ENCODE measurements around the gene ALKBH4.
"Not testable (repeated sequence)": the region's sequence is repeated elsewhere in the genome, so short reads cannot be mapped to it uniquely, and the experiment has no call there.

Gene ALKBH4

DNA sequence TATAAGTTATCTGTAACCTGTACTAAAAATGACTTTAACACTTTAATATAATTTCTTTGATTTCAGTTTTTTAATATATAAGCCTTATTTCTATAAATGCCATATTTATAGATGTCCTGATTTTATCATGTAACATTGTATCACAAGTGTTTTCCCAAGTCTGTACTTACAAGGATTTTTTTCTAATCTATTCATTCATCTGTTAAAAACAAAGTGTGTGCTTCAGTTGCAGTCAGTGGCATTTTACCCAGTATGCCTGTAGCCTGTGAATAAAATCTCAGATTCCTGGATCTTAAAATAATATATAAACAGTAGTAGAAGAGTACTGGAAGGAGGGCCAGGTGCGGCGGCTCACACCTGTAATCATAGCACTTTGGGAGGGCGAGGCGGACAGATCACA lies 51.1 kb downstream of the ALKBH4 start:
- Histone ChIP-seq H3K36me3 (replicated peaks) (peaks cover 59% of the 10 kb centered on the region), H3K27ac (no peak overlapping the region), H3K4me3 (ENCODE audit: low read depth, low read length) (no peak overlapping the region), H3K27me3 (replicated peaks) (no peaks in the 10 kb centered on the region)
- no peak for TF ChIP-seq CTCF (IDR thresholded peaks at IDR 0.05; ENCODE audit: low read depth, low read length, missing control alignments)
- no peak for DNase-seq
- in situ Hi-C loops (cut with HindIII; ENCODE audit: low pct_ligation_motif_present, low sequenced_read_pairs) = no loop called here

- no peak for DNase-seq
- no peak for TF ChIP-seq CTCF (IDR thresholded peaks at IDR 0.05; ENCODE audit: low read depth, low read length, missing control alignments)
- H3K27ac ChIP-seq = no peak overlapping the region
- H3K4me3 ChIP-seq (ENCODE audit: low read depth, low read length) = no peak overlapping the region
- H3K27me3 ChIP-seq (replicated peaks) = no peaks in the 10 kb centered on the region
- H3K36me3 ChIP-seq (replicated peaks) = peaks cover 59% of the 10 kb centered on the region
- in situ Hi-C loops (cut with HindIII; ENCODE audit: low pct_ligation_motif_present, low sequenced_read_pairs) = no loop called here
Observed at GRCh38 chr7:102413091-102413490, 51.6 kb downstream of the ALKBH4 start.

- TF ChIP-seq CTCF (IDR thresholded peaks at IDR 0.05; ENCODE audit: low read depth, low read length, missing control alignments) = peak; percentile 69
- Histone ChIP-seq H3K36me3 (replicated peaks) (peaks cover 64% of the 10 kb centered on the region), H3K27me3 (replicated peaks) (no peaks in the 10 kb centered on the region), H3K27ac (no peak overlapping the region), H3K4me3 (ENCODE audit: low read depth, low read length) (no peak overlapping the region)
- in situ Hi-C loops (cut with HindIII; ENCODE audit: low pct_ligation_motif_present, low sequenced_read_pairs) = no loop called here
- peak; percentile 26 for DNase-seq
Observed at GRCh38 chr7:102412548-102412947, 52.1 kb downstream of the ALKBH4 start.

DNA sequence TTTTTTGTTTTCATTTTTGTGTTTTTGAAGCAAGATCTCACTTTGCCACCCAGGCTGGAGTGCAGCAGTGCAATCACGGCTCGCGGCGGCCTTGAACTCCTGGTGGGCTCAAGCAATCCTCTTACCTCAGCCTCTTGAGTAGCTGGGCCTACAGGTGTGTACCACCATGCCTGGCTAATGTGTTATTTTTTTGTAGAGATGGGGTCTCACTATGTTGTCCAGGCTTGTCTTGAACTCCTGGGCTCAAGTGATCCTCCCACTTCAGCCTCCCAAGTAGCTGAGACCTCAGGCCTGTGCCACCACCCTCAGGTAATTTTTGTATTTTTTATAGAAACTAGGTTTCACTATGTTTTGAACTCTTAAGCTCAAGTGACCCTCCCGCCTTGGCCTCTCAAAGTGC lies 53.7 kb downstream of the ALKBH4 start:
- Histone ChIP-seq H3K27me3 (replicated peaks) (no peaks in the 10 kb centered on the region), H3K4me3 (ENCODE audit: low read depth, low read length) (no peak overlapping the region), H3K36me3 (replicated peaks) (peaks cover 64% of the 10 kb centered on the region), H3K27ac (no peak overlapping the region)
- in situ Hi-C loops (cut with HindIII; ENCODE audit: low pct_ligation_motif_present, low sequenced_read_pairs) = no loop called here
- TF ChIP-seq CTCF (IDR thresholded peaks at IDR 0.05; ENCODE audit: low read depth, low read length, missing control alignments) = no peak
- DNase-seq = no peak

DNA sequence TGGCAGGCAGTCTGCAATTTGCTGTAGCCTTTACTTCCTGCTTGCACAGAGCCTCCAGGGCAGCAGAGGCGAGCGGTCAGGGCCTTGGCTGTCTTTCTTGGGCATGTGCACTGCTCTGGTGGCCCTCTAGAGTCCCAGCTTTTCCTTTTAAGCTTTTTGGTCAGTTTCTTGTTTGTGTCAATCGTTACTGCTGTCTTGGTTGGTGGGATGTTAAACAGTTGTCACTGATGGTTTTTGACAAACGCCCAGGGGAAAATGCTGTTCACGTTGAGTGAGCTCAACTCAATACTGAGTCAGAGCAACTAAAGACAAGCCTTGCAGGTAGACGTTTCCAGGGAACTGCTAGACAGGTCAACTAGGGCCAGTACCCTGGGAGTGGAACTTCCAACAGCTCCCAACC lies 54.5 kb downstream of the ALKBH4 start:
- peaks cover 64% of the 10 kb centered on the region for H3K36me3 ChIP-seq (replicated peaks)
- in situ Hi-C loops (cut with HindIII; ENCODE audit: low pct_ligation_motif_present, low sequenced_read_pairs) = no loop called here
- DNase-seq = no peak
- H3K4me3 ChIP-seq (ENCODE audit: low read depth, low read length) = no peak overlapping the region
- H3K27ac ChIP-seq = no peak overlapping the region
- no peaks in the 10 kb centered on the region for H3K27me3 ChIP-seq (replicated peaks)
- no peak for TF ChIP-seq CTCF (IDR thresholded peaks at IDR 0.05; ENCODE audit: low read depth, low read length, missing control alignments)

- H3K27me3 ChIP-seq (replicated peaks) = no peaks in the 10 kb centered on the region
- TF ChIP-seq CTCF (IDR thresholded peaks at IDR 0.05; ENCODE audit: low read depth, low read length, missing control alignments) = no peak
- in situ Hi-C loops (cut with HindIII; ENCODE audit: low pct_ligation_motif_present, low sequenced_read_pairs) = no loop called here
- no peak overlapping the region for H3K27ac ChIP-seq
- peaks cover 66% of the 10 kb centered on the region for H3K36me3 ChIP-seq (replicated peaks)
- DNase-seq = no peak
- H3K4me3 ChIP-seq (ENCODE audit: low read depth, low read length) = no peak overlapping the region
Observed at GRCh38 chr7:102409340-102409739, 55.3 kb downstream of the ALKBH4 start.

- DNase-seq; in situ Hi-C loops (cut with HindIII; ENCODE audit: low pct_ligation_motif_present, low sequenced_read_pairs); H3K4me3 ChIP-seq (ENCODE audit: low read depth, low read length); H3K27ac ChIP-seq; H3K27me3 ChIP-seq (replicated peaks): not testable (repeated sequence)
- peaks cover 73% of the 10 kb centered on the region for H3K36me3 ChIP-seq (replicated peaks)
Observed at GRCh38 chr7:102408530-102408929, 56.1 kb downstream of the ALKBH4 start.

All from brain microvascular endothelial cell (primary cell).